Stimulated activated CD8-positive, alpha-beta memory T cell treated with anti-CD3 and anti-CD28 coated beads, Interleukin-15, amount 100 ng/mL, for 24 hours (primary cell): ENCODE results near the gene MCU.
"Not testable (repeated sequence)": the region's sequence is repeated elsewhere in the genome, so short reads cannot be mapped to it uniquely, and the experiment has no call there.

Source experiments
- DNase-seq: peaks from one replicate; pipeline ENCODE4 v3.0.0-alpha.2; 2020; ENCODE audit warnings: low read depth

Gene MCU

GRCh38 chr10:72691863-72692743 is at the start of gene MCU:
Gene MCU, plus strand, starts transcription at chr10:72692143. Its CDS starts 9 bp downstream, at chr10:72692152.
- peak; percentile 77 for DNase-seq

DNA sequence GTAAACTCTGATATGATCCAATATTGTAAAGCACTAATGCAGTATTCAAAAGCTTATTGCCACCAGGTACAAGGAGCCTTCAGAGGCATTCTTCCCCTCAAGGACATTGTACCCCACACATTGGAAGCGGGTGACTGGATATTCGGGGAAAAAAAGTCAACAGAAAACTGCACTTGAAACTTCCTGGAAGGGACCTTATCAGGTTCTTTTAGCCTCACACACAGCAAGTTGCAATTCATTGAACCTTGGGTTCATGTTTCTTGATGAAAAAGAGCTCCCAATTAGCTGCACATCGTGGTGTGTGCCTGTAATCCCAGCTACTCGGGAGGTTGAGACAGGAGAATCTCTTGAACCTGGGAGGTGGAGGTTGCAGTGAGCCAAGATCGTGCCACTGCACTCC is 49.6 kb upstream of the MCU start:
- no peak for DNase-seq

- no peak for DNase-seq
Observed at GRCh38 chr10:72645263-72645858, 46.6 kb upstream of the MCU start.

DNA sequence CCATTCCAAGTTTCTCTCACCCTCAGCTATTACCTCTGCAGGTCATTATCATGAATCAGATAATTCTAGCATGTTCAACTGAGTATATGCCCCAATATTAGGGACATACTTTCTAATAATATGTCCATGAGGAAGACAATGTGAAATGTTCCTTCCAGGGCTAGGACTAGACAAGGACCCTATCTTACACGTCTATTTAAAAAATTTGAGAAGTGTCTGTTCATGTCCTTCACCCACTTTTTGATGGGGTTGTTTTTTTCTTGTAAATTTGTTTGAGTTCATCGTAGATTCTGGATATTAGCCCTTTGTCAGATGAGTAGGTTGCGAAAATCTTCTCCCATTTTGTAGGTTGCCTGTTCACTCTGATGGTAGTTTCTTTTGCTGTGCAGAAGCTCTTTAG is 45.0 kb upstream of the MCU start:
- not testable (repeated sequence) for DNase-seq

DNA sequence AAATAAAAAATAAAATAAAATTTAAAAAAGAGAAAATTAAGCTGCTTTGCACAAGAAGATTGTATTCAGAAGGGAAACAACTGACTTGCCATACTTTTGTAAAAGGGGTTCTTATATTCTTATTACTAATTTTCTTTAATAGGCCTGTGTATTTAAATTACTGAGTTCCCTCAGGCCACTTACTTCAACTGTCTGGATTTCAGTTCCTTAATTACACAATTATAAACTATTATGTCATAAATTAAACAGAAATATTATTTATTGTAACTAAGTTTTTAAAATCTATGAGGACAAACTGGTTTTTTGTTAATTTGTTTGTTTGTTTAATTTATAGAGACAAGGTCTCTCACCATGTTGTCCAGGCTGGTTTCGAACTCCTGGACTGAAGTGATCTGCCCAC is 43.6 kb upstream of the MCU start:
- DNase-seq = no peak

GRCh38 chr10:72649291-72649690 is 42.7 kb upstream of the MCU start:
- no peak for DNase-seq

DNA sequence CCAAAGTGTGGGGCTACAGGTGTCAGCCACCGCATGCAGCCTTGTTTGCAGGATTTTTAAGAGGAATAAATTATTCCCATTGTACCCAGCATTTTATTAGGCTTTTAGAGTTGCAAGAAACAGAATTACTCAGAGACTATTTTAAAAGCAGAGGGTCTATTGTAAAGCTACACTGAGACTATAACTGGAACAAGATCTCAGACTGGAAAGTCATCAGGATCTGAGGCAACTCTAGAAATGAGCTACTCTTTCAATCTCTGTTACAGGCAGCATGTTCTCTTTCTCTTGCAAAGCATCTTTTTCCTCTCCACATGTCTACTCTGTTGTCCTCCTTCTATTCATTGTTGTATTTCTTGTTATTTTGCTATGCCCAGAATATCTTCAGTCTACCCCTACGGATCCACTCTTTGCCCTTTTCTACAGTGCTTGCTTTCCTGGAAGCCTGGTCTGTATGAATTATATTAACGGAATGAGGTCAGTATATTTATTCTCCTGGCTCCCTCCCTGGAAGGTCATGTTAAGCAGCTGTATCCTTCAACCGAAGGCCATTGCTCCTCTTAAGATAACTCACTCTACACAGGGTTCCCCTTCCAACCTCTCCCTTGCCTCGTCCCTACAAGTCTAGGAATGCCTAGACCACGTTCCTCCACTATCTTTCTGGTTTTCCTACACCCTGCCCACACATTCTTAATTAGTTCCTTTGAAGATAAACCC is 38.4 kb upstream of the MCU start:
- DNase-seq = no peak

DNA sequence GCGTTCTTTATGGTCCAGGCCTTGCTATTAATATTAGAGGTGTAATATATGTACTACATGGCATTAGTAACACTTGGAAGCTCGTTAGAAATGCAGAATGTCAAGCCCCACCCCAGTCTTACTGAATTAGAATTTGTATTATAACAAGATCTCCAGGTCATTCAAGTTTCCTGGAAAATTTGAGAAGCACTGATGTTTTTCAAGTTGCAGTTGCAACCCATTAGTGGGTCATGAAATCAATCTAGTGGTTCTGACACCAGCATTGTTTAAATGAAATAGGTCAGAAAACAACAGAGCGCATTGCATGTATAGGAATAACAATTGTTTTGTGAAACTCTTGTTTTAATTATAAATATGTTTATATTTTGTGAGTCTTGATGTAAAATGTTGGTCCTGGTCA is 37.2 kb upstream of the MCU start:
- no peak for DNase-seq

GRCh38 chr10:72658696-72659400 is 33.1 kb upstream of the MCU start:
- DNase-seq = no peak

DNA sequence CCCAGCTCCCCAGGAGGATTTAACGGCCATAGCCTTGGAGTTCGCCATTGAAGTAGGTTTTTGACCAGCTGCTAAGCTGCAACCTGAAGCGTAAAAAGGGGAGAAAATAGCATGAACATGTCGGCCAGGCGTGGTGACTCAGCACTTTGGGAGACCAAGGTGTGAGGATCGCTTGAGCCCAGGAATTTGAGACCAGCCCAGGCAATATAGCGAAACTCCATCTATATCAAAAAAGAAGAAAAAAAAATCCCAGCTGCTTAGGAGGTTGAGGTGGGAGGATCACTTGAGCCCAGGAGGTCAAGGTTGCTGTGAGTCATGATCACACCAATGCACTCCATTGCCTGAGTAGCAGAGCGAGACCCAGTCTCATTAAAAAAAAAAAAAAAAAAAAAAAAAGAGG is 32.2 kb upstream of the MCU start:
- DNase-seq = no peak

- DNase-seq = no peak
Observed at GRCh38 chr10:72660220-72660619, 31.7 kb upstream of the MCU start.

- DNase-seq = no peak
Observed at GRCh38 chr10:72661431-72661830, 30.5 kb upstream of the MCU start.

DNA sequence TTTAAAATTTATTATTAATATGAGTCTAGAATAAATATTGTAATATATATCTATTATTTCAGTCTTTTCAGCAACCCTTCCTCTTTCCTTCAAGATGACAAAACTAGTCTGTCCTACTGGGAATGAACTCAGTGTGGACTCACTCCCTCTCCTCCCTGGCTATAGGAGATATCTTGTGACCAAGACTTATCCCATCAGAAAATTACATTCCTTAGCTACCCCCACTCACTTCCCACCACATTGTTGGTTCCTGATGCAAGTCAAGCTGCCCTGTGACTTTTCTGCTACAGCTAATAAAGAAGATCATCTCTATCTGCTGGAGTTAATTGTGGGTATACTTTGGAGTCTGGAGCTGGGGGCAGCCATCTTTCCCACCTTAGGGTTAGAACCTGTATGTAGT is 28.0 kb upstream of the MCU start:
- no peak for DNase-seq

DNA sequence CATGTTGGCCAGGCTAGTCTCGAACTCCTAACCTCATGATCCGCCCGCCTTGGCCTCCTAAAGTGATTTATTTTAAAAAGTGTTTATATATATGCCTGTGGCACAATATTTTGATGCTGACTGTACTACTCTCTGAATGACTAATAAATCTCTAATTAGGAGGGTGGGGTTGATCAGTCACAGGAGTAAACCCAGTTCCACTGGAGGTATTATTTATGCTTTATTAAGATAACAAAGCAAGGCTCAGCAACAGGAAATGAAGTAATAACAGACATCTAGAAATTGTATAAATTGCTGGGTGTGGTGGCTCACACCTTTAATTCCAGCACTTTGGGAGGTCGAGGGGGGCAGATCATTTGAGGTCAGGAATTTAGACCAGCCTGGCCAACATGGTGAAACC is 26.0 kb upstream of the MCU start:
- DNase-seq = no peak

DNA sequence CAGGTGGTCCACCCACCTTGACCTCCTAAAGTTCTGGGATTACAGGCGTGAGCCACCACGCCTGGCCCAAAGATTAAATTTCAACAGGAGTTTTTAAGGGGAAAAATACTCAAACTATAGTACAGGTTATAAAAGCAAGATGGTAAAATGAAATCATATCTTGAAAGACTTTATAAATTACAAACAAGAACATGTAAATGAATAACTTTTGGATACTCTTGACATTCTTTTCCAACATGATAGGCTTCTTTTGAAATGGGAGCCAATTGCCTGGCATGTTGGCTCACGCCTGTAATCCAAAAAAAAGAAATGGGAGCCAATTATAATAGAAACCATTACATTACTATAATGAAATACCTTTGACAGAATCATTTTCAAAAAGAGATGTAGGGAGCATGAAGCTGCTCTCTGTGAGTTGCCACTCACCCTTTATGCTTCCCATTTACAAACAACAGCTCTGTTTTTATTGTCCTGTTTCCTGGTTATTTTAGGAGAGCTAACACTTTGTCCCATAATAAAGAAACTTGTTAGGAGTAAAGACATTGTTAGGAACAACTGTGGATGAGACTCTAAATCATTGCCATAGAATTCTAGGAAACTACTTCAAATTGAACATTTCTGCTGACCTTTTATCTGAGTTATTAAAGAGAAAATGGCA is 24.6 kb upstream of the MCU start:
- DNase-seq = no peak

DNA sequence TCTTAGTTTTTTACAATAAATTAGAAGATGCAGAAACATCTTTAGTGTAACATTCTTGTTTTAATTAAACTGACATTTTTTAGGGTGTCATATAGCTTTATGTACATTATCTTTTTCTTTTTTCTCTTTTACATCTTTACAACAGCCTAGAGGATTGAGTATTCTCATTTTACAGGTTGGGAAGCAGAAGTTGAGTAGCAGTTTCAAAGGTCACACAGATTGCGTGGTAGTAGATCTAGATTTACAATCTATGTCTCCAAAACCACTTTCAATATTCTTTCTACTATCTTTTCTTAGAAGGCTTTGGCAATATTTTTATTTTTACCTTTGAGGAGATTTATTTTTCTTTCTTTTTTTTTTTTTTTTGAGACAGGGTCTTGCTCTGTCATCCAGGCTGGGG is 18.7 kb upstream of the MCU start:
- DNase-seq = no peak

DNA sequence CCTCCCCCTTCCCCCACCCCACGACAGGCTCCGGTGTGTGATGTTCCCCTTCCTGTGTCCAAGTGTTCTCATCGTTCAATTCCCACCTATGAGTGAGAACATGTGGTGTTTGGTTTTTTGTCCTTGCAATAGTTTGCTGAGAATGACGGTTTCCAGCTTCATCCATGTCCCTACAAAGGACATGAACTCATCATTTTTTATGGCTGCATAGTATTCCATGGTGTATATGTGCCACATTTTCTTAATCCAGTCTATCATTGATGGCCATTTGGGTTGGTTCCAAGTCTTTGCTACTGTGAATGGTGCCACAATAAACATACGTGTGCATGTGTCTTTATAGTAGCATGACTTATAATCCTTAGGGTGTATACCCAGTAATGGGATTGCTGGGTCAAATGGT is 17.8 kb upstream of the MCU start:
- not testable (repeated sequence) for DNase-seq

DNA sequence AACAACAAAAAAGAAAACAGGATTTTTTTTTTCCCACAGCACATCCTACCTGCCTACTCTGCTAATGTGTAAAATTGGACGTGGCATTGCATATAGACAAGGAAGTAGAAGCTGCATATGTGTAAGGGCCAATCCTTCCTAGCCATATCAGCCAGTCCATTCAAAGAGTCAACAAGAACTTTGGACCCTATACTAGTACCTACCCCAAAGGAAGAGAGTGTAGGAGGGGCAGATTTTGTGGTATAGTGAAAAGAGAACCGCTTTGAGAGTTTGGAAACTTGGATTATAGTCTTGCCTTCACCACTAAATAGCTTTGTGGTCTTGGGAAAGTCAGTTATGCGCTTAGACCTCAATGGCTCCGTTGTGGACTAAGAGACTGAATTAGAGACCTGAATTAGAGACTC is 12.1 kb upstream of the MCU start:
- no peak for DNase-seq

DNA sequence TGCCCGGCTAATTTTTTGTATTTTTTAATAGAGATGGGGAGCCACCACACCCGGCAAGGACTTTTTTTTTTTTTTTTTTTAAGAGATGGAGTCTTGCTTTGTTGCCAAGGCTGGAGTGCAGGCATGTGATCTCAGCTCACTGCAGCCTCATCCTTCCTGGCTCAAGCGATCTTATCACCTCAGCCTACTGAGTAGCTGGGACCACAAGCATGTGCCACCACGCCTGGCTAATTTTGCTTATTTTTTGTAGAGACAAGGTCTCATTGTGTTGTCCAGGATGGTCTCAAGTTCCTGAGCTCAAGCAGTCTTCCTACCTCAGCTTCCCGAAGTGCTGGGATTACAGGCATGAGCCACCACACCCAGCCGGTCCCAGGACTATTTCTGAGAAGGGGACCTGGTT is 9.3 kb upstream of the MCU start:
- DNase-seq = no peak

DNA sequence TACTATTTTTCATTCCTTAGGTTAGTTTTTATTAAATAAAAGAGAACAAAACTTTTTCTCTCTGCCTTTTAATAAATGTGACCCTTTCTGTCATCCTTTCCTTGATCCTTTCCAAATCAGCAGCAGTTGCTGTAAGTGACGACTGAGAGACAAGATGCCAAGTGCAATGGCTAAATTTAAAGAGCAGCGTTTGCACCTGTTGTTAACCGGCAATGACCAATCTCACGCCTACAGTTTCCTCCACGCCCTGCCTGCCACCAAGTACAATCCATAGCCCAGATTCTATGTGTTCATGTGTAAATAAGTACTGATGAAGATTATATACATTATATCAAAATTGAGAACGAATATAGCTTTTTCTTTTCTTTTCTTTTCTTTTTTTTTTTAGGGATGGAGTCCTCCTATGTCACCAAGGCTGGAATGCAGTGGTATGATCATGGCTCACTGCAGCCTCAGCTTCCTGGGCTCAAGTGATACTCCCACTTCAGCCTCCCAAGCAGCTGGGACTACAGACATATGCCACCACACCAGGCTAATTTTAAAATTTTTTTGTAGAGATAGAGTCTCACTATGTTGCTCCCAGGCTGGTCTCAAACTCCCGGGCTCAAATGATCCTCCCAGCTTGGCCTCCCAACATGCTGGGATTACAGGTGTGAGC is 6.5 kb upstream of the MCU start:
- no peak for DNase-seq

GRCh38 chr10:72686430-72686829 is 5.5 kb upstream of the MCU start:
- DNase-seq = not testable (repeated sequence)
